Stimulated activated naive CD8-positive, alpha-beta T cell treated with anti-CD3 and anti-CD28 coated beads, Interleukin-15, amount 100 ng/mL, for 72 hours (primary cell): ENCODE data around the gene POC5.

Experiments used
- ATAC-seq: fragments of 150-1000 bp; cut with Tn5 transposase; 2 replicates; pipeline ENCODE4 v1.10.0; 2021; ENCODE audit warnings: mild to moderate bottlenecking, moderate library complexity
- DNase-seq, 2 donors: peaks; one replicate each; pipeline ENCODE4 v3.0.0; 2021 to 2022
- H3K27ac Mint-ChIP-seq, 2 donors: one replicate each; pipeline ENCODE4 v1.8.0; 2022; ENCODE audit warnings: mild to moderate bottlenecking in 2 of 2, mixed read lengths in 2 of 2, moderate library complexity in 2 of 2
- H3K27me3 Mint-ChIP-seq: one replicate; pipeline ENCODE4 v1.8.0; 2022; ENCODE audit warnings: mixed read lengths
- H3K4me1 Mint-ChIP-seq: one replicate; pipeline ENCODE4 v1.8.0; 2022; ENCODE audit warnings: mild to moderate bottlenecking, mixed read lengths
- H3K4me3 Mint-ChIP-seq, 2 donors: one replicate each; pipeline ENCODE4 v1.8.0; 2022; ENCODE audit warnings: mild to moderate bottlenecking in 2 of 2, mixed read lengths in 2 of 2, moderate library complexity in 1 of 2
- H3K9me3 Mint-ChIP-seq, 2 donors: one replicate each; pipeline ENCODE4 v1.8.0; 2022; ENCODE audit warnings: mixed read lengths in 2 of 2

Gene POC5

GRCh38 chr5:75654693-75655295 lies 62.4 kb downstream of the POC5 start:
- peaks cover 23% of the 10 kb centered on the region for H3K27me3 Mint-ChIP-seq
- peaks cover under 1% of the 10 kb centered on the region for H3K4me1 Mint-ChIP-seq
- H3K9me3 Mint-ChIP-seq: no peaks in the 10 kb centered on the region
- H3K27ac Mint-ChIP-seq: no peak overlapping the region
- no peak for DNase-seq
- no peak overlapping the region for H3K4me3 Mint-ChIP-seq
- ATAC-seq: no peak

- no peak for DNase-seq
- ATAC-seq: no peak
- Mint-ChIP-seq H3K4me3 (no peak overlapping the region), H3K4me1 (peaks cover 5% of the 10 kb centered on the region), H3K27me3 (peaks cover 23% of the 10 kb centered on the region), H3K9me3 (no peaks in the 10 kb centered on the region), H3K27ac (no peak overlapping the region)
These were observed 63.7 kb downstream of the POC5 start for GRCh38 chr5:75653521-75653920.

DNA sequence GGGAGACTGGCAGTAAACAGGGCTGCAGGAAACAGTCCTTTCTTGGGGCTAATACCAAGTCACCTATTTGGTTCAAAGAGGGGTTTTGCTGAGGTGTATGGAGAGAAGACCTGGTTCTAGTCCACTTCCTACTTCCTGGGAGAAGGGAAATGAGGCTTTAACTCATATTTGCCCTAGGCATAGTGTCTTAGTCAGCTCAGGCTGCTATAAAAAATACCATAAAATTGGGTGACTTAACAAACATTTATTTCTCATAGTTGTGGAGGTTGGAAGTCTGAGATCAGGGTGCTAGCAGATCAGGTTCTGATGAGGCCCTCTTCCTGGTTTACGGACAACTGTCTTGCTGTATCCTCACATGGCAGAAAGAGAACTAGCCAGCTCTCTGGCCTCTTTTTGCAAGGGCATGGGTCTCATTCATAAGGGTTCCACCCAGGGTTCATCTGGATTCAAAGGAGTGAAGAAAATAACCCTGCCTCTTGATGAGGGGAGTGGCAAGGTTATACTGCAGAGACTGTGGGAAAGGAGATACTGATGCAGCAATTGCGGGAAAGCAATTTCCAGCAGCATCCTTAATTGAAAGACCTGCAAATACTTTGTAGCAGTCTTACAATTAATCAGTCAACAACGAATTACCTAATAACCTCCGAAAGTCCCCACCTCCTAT lies 65.5 kb downstream of the POC5 start:
- DNase-seq (no peak), ATAC-seq (no peak)
- peaks cover 23% of the 10 kb centered on the region for H3K27me3 Mint-ChIP-seq
- no peak overlapping the region for H3K27ac Mint-ChIP-seq
- H3K4me1 Mint-ChIP-seq: peaks cover 7% of the 10 kb centered on the region
- no peak overlapping the region for H3K4me3 Mint-ChIP-seq
- H3K9me3 Mint-ChIP-seq: no peaks in the 10 kb centered on the region

DNA sequence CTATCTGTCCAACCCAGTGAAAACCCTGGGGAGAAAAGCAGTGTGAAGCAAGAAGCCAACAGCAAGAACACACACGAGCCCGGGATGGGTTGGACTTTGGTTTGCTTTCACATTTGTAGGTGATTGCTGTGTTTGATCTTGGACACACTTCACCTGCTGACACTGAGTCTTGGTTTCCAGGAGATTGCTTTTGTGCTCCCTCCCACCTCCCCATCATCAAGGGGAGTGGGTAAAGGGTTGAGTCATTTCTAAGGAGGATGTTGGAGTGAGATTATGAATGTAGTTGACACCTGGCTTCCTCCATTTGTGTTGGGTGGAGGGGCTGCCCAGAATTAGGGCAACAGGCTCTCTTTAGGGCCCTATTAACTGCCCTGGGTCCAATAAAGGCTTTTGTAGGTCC lies 68.5 kb downstream of the POC5 start:
- Mint-ChIP-seq H3K27me3 (no peaks in the 10 kb centered on the region), H3K4me1 (peaks cover 7% of the 10 kb centered on the region), H3K4me3 (no peak overlapping the region), H3K9me3 (no peaks in the 10 kb centered on the region), H3K27ac (no peak overlapping the region)
- ATAC-seq (peak; percentile 50), DNase-seq (no peak)

- no peaks in the 10 kb centered on the region for H3K9me3 Mint-ChIP-seq
- H3K27ac Mint-ChIP-seq: no peak overlapping the region
- no peak for DNase-seq
- H3K4me1 Mint-ChIP-seq: no peaks in the 10 kb centered on the region
- no peak for ATAC-seq
- H3K27me3 Mint-ChIP-seq: peaks cover 8% of the 10 kb centered on the region
- H3K4me3 Mint-ChIP-seq: no peak overlapping the region
These were observed 76.4 kb downstream of the POC5 start for GRCh38 chr5:75640826-75641225.

DNA sequence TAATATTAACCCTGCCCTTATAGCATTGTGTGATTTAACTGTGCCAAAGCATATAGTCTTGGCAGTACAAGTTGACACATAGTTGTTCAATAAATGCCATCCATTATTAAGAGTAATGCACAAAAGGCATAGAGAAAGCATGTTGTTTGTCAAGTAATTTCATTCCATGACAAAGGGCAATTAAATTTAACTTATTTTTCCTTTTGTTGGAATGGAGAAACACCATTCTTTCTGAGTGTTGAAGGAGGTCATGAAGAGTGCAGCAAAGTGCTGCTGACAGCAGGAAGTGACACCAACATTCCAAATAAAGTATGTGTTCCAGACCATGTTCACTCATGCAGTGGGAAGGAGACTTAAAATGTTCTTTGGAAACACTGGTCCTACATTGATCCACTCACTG lies 76.8 kb downstream of the POC5 start:
- DNase-seq (no peak), ATAC-seq (no peak)
- Mint-ChIP-seq H3K27me3 (peaks cover 9% of the 10 kb centered on the region), H3K27ac (no peak overlapping the region), H3K4me1 (no peaks in the 10 kb centered on the region), H3K9me3 (peaks cover 0 to 4% of the 10 kb centered on the region in 2 donors), H3K4me3 (no peak overlapping the region)

GRCh38 chr5:75639535-75640311 lies 77.5 kb downstream of the POC5 start:
- H3K27ac Mint-ChIP-seq: no peak overlapping the region
- ATAC-seq (no peak), DNase-seq (no peak)
- H3K9me3 Mint-ChIP-seq: peaks cover 0 to 4% of the 10 kb centered on the region in 2 donors
- no peak overlapping the region for H3K4me3 Mint-ChIP-seq
- no peaks in the 10 kb centered on the region for H3K4me1 Mint-ChIP-seq
- peaks cover 9% of the 10 kb centered on the region for H3K27me3 Mint-ChIP-seq

- no peak overlapping the region for H3K27ac Mint-ChIP-seq
- no peak overlapping the region for H3K4me3 Mint-ChIP-seq
- ATAC-seq (no peak), DNase-seq (no peak)
- H3K27me3 Mint-ChIP-seq: peaks cover 9% of the 10 kb centered on the region
- no peaks in the 10 kb centered on the region for H3K4me1 Mint-ChIP-seq
- peaks cover 0 to 4% of the 10 kb centered on the region in 2 donors for H3K9me3 Mint-ChIP-seq
These were observed 79.3 kb downstream of the POC5 start for GRCh38 chr5:75637949-75638348.

GRCh38 chr5:75632321-75632720 lies 84.9 kb downstream of the POC5 start:
- peaks cover 9% of the 10 kb centered on the region for H3K27me3 Mint-ChIP-seq
- no peak overlapping the region for H3K27ac Mint-ChIP-seq
- no peak for DNase-seq

GRCh38 chr5:75630875-75631274 lies 86.4 kb downstream of the POC5 start:
- Mint-ChIP-seq H3K27me3 (peaks cover 1% of the 10 kb centered on the region), H3K27ac (no peak overlapping the region), H3K4me1 (peaks cover 12% of the 10 kb centered on the region), H3K9me3 (peaks cover 0 to 4% of the 10 kb centered on the region in 2 donors), H3K4me3 (no peak overlapping the region)
- ATAC-seq (no peak), DNase-seq (no peak)

More at GRCh38 chr5:75632321-75632720, 84.9 kb downstream of the POC5 start:
- H3K4me1 Mint-ChIP-seq: peaks cover 2% of the 10 kb centered on the region
- peaks cover 0 to 4% of the 10 kb centered on the region in 2 donors for H3K9me3 Mint-ChIP-seq
- H3K4me3 Mint-ChIP-seq: no peak overlapping the region
- no peak for ATAC-seq

DNA sequence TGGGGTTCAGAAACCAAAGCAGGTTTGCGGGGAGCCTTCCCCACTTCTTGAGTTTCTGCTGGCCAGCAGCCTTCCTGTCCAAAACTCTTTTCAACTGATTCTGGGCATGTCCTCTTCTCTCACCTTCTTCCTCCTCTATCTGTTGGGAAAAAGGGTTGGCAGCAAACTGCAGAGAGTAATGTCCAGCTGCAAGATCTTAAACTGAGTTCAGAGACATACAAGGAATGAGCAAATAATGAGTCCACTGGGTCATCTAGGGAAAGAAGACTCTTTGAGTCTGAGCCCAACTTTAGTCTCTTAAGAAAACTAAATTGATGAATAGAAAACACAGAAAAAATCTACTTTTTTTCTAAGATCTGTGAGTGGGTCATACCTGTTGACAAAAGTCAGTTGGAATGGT lies 89.4 kb downstream of the POC5 start:
- ATAC-seq: no peak
- H3K27me3 Mint-ChIP-seq: no peaks in the 10 kb centered on the region
- no peak overlapping the region for H3K4me3 Mint-ChIP-seq
- no peaks in the 10 kb centered on the region for H3K9me3 Mint-ChIP-seq
- H3K27ac Mint-ChIP-seq: no peak overlapping the region
- H3K4me1 Mint-ChIP-seq: peaks cover 12% of the 10 kb centered on the region
- DNase-seq: no peak

GRCh38 chr5:75626959-75627358 lies 90.3 kb downstream of the POC5 start:
- ATAC-seq (peak; percentile 71), DNase-seq (no peak)
- Mint-ChIP-seq H3K27me3 (no peaks in the 10 kb centered on the region), H3K27ac (no peak overlapping the region), H3K9me3 (no peaks in the 10 kb centered on the region), H3K4me1 (peaks cover 12% of the 10 kb centered on the region), H3K4me3 (no peak overlapping the region)
